Kidney (tissue), 14 donors: ENCODE results near the gene SLC35G6. TPM values are rescaled to one million over a fixed set of nuclear protein-coding genes. Genes with fewer than 3 reads are reported as not detected.

Experiments used
- DNase-seq, 5 donors: peaks; one replicate each; pipeline ENCODE4 v3.0.0-alpha.2; 2013 to 2020
- FAIRE-seq: peaks from 2 replicates; lab custom pipeline; 2012; peaks lifted over from hg19 to GRCh38; lab: Jason Lieb, UNC
- H3K27ac ChIP-seq, 2 donors: one replicate each; pipeline ENCODE4 v1.7.0; 2013; ENCODE audit warnings: low read depth in 2 of 2, low read length in 2 of 2, inconsistent platforms in 1 of 2
- H3K27me3 ChIP-seq: one replicate; pipeline ENCODE4 v1.7.1; 2013; ENCODE audit warnings: low read length, inconsistent platforms; ENCODE audit not compliant: control insufficient read depth, insufficient read depth
- H3K36me3 ChIP-seq, 3 donors: one replicate each; pipeline versions ENCODE4 v1.7.0 to v1.7.1; 2013; ENCODE audit warnings: low read length in 3 of 3, control low read depth in 1 of 3, inconsistent platforms in 1 of 3; ENCODE audit not compliant: insufficient read depth in 3 of 3, control insufficient read depth in 2 of 3
- H3K4me1 ChIP-seq, 3 donors: one replicate each; pipeline versions ENCODE4 v1.7.0 to v1.7.1; 2013; ENCODE audit warnings: low read length in 3 of 3, inconsistent platforms in 1 of 3, low read depth in 1 of 3; ENCODE audit not compliant: control insufficient read depth in 2 of 3, insufficient read depth in 2 of 3
- H3K4me3 ChIP-seq, 3 donors: one replicate each; pipeline versions ENCODE4 v1.7.0 to v1.8.1; 2013; ENCODE audit warnings: low read length in 3 of 3, control low read depth in 1 of 3, inconsistent platforms in 1 of 3
- H3K9ac ChIP-seq, 3 donors: one replicate each; pipeline versions ENCODE4 v1.7.0 to v1.7.1; 2013; ENCODE audit warnings: low read length in 3 of 3, control low read depth in 1 of 3, inconsistent platforms in 1 of 3
- H3K9me3 ChIP-seq, 3 donors: one replicate each; pipeline versions ENCODE4 v1.7.0 to v1.7.1; 2013; ENCODE audit warnings: low read length in 3 of 3, control low read depth in 1 of 3, inconsistent platforms in 1 of 3; ENCODE audit not compliant: control insufficient read depth in 2 of 3, insufficient read depth in 1 of 3
- intact Hi-C: fragments of 100-400 bp; cut with DNase I; formaldehyde crosslinking; loops from one replicate; pipeline ENCODE4 v1.11.1; 2022
- polyA plus RNA-seq: library from polyadenylated mRNA; stranded (reverse); fragments of 350-450 nt; fragmentation: Illumina TruSeq; extraction: RNeasy Lipid Tissue Mini Kit (QIAGEN cat#74804); gene quantifications from one replicate; pipeline ENCODE4 v1.2.3, GENCODE V29; 2014; ENCODE audit warnings: low read depth, low replicate concordance; ENCODE audit not compliant: insufficient read depth
- total RNA-seq: library from RNA; stranded (reverse); fragmentation: NEBNext Ultra II Directional; extraction: Animal tissue kit (Norgen Biotek cat#: 25700); gene quantifications from one replicate; pipeline ENCODE4 v1.2.1, GENCODE V29; 2021
- TF ChIP-seq, protein P1 (sequence below): IDR thresholded peaks from 3 replicates; pipeline ENCODE4 v1.5.1; 2012; ENCODE audit warnings: mild to moderate bottlenecking, moderate library complexity, borderline replicate concordance; ENCODE audit not compliant: insufficient read depth; ENCODE audit errors: extremely low read depth
- donor health status: control.
- donor health status: control.
- donor health status: control.
- donor health status: control.
- donor health status: control.
- donor health status: DM: yes; HTN: yes; CAD: no.
- donor health status: Normal renal cell carcinoma (clear cell type).

The SLC35G6 gene
- total and polyA plus RNA-seq, 2 donors from 2014 or later: not detected

DNA sequence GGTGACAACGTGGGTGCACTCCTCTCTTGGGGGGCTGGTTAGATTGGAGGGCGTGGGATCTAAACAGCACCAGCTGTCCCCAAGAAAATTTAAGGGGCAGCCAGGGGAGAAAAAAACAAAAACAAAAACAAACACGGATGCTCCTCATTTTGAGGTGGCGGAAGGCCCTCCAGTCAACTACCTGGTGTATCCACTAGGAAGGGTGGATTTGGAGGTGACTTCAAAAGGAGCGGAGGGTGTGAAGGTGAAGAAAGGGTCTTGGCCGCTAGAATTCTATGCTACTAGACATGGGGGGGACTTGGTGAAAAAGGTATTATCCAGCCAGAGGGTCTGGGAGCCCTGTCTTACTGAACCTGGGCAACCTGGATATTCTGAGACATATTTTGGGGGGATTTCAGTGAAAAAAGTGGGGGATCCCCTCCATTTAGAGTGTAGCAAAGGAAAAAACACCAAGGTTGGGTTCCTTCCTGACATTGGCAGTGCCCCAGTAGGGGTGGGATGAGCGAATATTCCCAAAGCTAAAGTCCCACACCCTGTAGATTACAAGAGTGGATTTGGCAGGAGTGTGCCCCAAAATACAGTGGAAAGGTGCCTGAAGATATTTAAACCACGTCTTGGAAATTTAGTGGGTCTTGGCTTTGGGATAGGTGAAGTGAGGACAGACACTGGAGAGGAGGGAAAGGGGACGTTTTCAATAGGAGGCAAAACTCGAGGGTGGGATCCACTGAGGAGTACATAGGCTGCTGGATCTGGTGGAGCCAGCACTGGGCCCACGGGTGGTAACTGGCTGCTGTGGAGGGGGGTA, 42.4 kb upstream of the SLC35G6 start:
- Histone ChIP-seq H3K27ac (no peak overlapping the region), H3K9ac (no peak overlapping the region), H3K9me3 (no peaks in the 10 kb centered on the region), H3K36me3 (no peaks in the 10 kb centered on the region), H3K4me3 (peak overlapping the region in 1 of 3 donors; percentile 48), H3K27me3 (peaks cover 7% of the 10 kb centered on the region), H3K4me1 (peaks cover 0 to 26% (median 5%) of the 10 kb centered on the region in 3 donors)
- no peak for FAIRE-seq
- intact Hi-C loops: no loop called here
- peak in 1 of 5 donors; percentile 38 for DNase-seq
- TF ChIP-seq, protein P1, sequence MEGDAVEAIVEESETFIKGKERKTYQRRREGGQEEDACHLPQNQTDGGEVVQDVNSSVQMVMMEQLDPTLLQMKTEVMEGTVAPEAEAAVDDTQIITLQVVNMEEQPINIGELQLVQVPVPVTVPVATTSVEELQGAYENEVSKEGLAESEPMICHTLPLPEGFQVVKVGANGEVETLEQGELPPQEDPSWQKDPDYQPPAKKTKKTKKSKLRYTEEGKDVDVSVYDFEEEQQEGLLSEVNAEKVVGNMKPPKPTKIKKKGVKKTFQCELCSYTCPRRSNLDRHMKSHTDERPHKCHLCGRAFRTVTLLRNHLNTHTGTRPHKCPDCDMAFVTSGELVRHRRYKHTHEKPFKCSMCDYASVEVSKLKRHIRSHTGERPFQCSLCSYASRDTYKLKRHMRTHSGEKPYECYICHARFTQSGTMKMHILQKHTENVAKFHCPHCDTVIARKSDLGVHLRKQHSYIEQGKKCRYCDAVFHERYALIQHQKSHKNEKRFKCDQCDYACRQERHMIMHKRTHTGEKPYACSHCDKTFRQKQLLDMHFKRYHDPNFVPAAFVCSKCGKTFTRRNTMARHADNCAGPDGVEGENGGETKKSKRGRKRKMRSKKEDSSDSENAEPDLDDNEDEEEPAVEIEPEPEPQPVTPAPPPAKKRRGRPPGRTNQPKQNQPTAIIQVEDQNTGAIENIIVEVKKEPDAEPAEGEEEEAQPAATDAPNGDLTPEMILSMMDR: no peak

- H3K4me1 ChIP-seq: peaks cover 0 to 26% (median 5%) of the 10 kb centered on the region in 3 donors
- intact Hi-C loops: no loop called here
- FAIRE-seq (no peak), DNase-seq (peak in 3 of 5 donors; percentile 45 to 80 (median 72))
- peak within 1 kb of the TSS; percentile 42 to 51 (median 49) for H3K4me3 ChIP-seq
- H3K9ac ChIP-seq: peak within 1 kb of the TSS in 2 of 3 donors; percentile 55 to 75
- peak within 1 kb of the TSS; percentile 53 to 86 for H3K27ac ChIP-seq
- TF ChIP-seq, protein P1: no peak
- no peaks in the 10 kb centered on the region for H3K9me3 ChIP-seq
- peaks cover 7% of the 10 kb centered on the region for H3K27me3 ChIP-seq
- H3K36me3 ChIP-seq: no peaks in the 10 kb centered on the region
Observed at GRCh38 chr17:7439462-7440112, 41.7 kb upstream of the SLC35G6 start, which contains the start of gene FGF11. Gene FGF11 (plus strand): TSS chr17:7439512. CDS start chr17:7439621, 109 bp downstream.

- H3K27ac ChIP-seq: no peak overlapping the region
- DNase-seq (peak; percentile 76 to 91 (median 79)), FAIRE-seq (no peak)
- peaks cover 0 to 26% (median 5%) of the 10 kb centered on the region in 3 donors for H3K4me1 ChIP-seq
- TF ChIP-seq, protein P1: no peak
- H3K36me3 ChIP-seq: no peaks in the 10 kb centered on the region
- H3K27me3 ChIP-seq: peaks cover 7% of the 10 kb centered on the region
- H3K4me3 ChIP-seq: peak overlapping the region; percentile 42 to 51 (median 49)
- intact Hi-C loops: no loop called here
- H3K9ac ChIP-seq: peak overlapping the region in 2 of 3 donors; percentile 55 to 75
- H3K9me3 ChIP-seq: no peaks in the 10 kb centered on the region
Observed at GRCh38 chr17:7440113-7440833, 41.0 kb upstream of the SLC35G6 start.
